Activated naive CD4-positive, alpha-beta T cell treated with anti-CD3 and anti-CD28 coated beads, Interleukin-2, amount 50 U/mL, for 24 hours (primary cell): Measurements from ENCODE around the gene CCR6.

ENCODE experiments used
- H3K27ac Mint-ChIP-seq: one replicate; pipeline ENCODE4 v1.8.0; 2021; ENCODE audit warnings: mild to moderate bottlenecking, mixed read lengths
- H3K27me3 Mint-ChIP-seq: one replicate; pipeline ENCODE4 v1.8.0; 2021; ENCODE audit warnings: mixed read lengths
- H3K36me3 Mint-ChIP-seq: one replicate; pipeline ENCODE4 v1.8.0; 2021; ENCODE audit warnings: mixed read lengths
- H3K4me1 Mint-ChIP-seq: one replicate; pipeline ENCODE4 v1.8.0; 2021; ENCODE audit warnings: mixed read lengths
- H3K4me3 Mint-ChIP-seq: one replicate; pipeline ENCODE4 v1.8.0; 2021; ENCODE audit warnings: mild to moderate bottlenecking, mixed read lengths
- H3K9me3 Mint-ChIP-seq: one replicate; pipeline ENCODE4 v1.8.0; 2021; ENCODE audit warnings: mixed read lengths

Gene CCR6

GRCh38 chr6:167124753-167125152, 1.9 kb downstream of the CCR6 start:
- H3K4me1 Mint-ChIP-seq, result peaks cover 38% of the 10 kb centered on the region
- H3K27ac Mint-ChIP-seq, result no peak overlapping the region
- H3K27me3 Mint-ChIP-seq, result no peaks in the 10 kb centered on the region
- H3K4me3 Mint-ChIP-seq, result no peak overlapping the region
- no peaks in the 10 kb centered on the region for H3K36me3 Mint-ChIP-seq
- H3K9me3 Mint-ChIP-seq, result no peaks in the 10 kb centered on the region

DNA sequence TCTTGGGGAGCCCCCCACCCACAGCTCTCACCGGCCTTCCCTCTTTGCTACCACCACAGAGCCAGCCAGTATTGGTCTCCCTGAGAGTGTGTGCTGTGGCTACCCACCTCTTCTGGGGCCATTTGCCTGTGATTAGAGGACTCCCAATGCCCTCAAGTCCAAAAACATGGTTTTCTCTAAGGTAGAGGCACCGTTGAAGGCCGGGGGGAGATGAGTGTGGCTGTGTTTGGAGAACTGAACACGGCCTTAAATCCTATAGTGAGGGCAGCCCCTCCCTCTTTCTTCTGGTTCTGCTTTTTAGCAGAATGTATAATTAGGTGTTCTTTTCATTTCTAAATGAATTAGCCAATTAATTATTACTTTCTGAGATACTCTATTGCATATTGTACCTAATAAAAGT, 2.5 kb downstream of the CCR6 start:
- H3K27me3 Mint-ChIP-seq, result no peaks in the 10 kb centered on the region
- H3K27ac Mint-ChIP-seq, result no peak overlapping the region
- no peaks in the 10 kb centered on the region for H3K36me3 Mint-ChIP-seq
- H3K4me3 Mint-ChIP-seq, result no peak overlapping the region
- no peaks in the 10 kb centered on the region for H3K9me3 Mint-ChIP-seq
- H3K4me1 Mint-ChIP-seq, result peaks cover 36% of the 10 kb centered on the region

DNA sequence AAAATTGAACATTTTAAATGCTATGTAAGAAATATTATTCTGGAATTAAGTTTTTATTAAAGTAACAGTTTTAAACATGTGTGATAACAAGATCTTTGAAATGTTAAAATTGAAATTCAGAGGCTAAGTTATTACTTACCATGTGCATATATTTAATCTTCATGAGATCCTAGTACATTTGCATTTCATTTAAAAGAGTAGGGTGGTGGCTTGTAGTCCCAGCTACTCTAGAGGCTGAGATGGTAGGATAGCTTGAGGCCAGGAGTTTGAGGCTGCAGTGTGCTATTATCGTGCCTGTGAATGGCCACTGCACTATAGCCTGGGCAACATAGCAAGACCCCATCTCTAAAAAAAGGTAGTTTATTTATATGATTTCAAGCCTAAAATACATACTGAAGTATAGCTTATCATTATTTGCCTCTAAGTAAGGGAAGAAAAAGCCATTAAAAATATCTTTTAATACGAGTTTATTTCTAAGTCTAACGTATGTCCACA, 3.0 kb downstream of the CCR6 start:
- Mint-ChIP-seq H3K27me3 (no peaks in the 10 kb centered on the region), H3K36me3 (no peaks in the 10 kb centered on the region), H3K4me1 (peaks cover 31% of the 10 kb centered on the region), H3K27ac (no peak overlapping the region), H3K4me3 (no peak overlapping the region), H3K9me3 (no peaks in the 10 kb centered on the region)

DNA sequence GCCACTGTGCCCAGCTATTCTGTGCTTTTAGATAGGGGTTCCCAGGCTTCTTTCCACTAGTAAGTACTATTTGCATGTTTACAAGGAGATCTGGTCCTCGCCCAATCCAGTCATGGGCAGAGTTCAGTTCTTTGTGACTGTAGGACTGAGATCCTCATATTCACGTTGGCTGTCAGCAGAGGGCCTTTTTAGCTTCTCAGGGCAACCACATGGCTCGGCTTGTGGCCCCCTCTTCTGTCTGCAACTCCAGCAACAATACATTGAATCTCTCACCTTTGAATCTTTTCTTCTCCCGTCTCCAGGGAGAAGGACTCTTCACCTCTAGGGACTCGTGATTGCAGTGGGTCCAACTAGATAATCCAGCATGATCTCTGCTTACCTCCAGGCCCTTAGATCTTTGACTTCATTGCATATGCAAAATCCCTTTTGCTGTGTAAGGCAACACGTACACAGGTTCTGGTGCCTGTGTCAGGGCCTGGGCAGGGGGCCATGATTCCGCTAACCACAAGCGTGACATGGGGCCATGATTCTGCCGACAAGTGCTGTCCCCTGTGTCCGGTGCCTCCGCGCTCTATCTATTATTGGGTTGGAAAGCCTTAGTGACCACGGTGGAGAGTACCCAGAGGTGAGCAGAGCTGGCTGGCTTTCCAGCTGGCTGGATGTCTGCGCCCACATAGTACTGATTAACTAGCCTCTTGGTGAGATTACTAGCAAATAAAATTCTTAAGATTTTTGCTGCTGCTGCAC, 5.1 kb downstream of the CCR6 start:
- Mint-ChIP-seq H3K9me3 (no peaks in the 10 kb centered on the region), H3K36me3 (no peaks in the 10 kb centered on the region), H3K4me1 (peaks cover 11% of the 10 kb centered on the region), H3K4me3 (no peak overlapping the region), H3K27me3 (no peaks in the 10 kb centered on the region), H3K27ac (no peak overlapping the region)

GRCh38 chr6:167129159-167129558, 6.3 kb downstream of the CCR6 start:
- Mint-ChIP-seq H3K36me3 (no peaks in the 10 kb centered on the region), H3K27ac (no peak overlapping the region), H3K27me3 (no peaks in the 10 kb centered on the region), H3K9me3 (no peaks in the 10 kb centered on the region), H3K4me1 (peaks cover 5% of the 10 kb centered on the region), H3K4me3 (no peak overlapping the region)

- H3K27me3 Mint-ChIP-seq, result no peaks in the 10 kb centered on the region
- H3K9me3 Mint-ChIP-seq, result no peaks in the 10 kb centered on the region
- H3K27ac Mint-ChIP-seq, result peak overlapping the region; percentile 2
- peaks cover 5% of the 10 kb centered on the region for H3K4me1 Mint-ChIP-seq
- no peaks in the 10 kb centered on the region for H3K36me3 Mint-ChIP-seq
- H3K4me3 Mint-ChIP-seq, result no peak overlapping the region
Measured at GRCh38 chr6:167129562-167129961, 6.7 kb downstream of the CCR6 start.

DNA sequence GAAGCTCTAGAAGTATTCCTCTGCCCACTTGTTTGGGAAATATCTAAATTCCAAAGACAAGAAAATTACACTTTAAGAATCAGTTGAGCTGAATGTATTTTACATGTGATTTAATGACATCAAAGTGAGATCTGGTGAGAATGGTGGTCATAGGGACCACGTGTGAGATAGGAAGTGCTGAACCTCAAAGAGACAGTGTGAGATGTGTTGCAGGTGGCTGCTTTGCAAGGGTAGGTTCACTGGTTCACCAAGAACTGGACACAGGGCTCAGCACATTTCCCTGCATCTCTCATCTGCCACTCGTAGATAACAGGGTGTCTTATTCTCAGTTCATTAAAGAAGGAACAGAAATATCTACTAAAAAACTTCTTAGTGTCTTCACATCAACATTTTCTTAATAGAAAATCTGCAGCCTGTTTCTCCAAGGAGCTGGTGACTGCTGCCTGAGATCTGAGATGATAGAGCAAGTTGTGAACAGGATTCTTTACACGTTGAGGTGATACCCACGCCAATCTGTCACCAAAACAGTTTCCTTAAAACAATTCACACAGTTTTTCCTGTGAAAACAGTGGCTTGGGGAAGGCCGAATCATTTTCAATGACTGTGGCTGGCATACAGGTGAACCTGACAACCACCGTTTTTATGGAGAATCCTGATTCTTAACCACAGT, 7.2 kb downstream of the CCR6 start:
- no peak overlapping the region for H3K4me3 Mint-ChIP-seq
- H3K4me1 Mint-ChIP-seq, result peaks cover 5% of the 10 kb centered on the region
- H3K27ac Mint-ChIP-seq, result peak overlapping the region; percentile 2
- no peaks in the 10 kb centered on the region for H3K36me3 Mint-ChIP-seq
- H3K27me3 Mint-ChIP-seq, result no peaks in the 10 kb centered on the region
- H3K9me3 Mint-ChIP-seq, result no peaks in the 10 kb centered on the region

DNA sequence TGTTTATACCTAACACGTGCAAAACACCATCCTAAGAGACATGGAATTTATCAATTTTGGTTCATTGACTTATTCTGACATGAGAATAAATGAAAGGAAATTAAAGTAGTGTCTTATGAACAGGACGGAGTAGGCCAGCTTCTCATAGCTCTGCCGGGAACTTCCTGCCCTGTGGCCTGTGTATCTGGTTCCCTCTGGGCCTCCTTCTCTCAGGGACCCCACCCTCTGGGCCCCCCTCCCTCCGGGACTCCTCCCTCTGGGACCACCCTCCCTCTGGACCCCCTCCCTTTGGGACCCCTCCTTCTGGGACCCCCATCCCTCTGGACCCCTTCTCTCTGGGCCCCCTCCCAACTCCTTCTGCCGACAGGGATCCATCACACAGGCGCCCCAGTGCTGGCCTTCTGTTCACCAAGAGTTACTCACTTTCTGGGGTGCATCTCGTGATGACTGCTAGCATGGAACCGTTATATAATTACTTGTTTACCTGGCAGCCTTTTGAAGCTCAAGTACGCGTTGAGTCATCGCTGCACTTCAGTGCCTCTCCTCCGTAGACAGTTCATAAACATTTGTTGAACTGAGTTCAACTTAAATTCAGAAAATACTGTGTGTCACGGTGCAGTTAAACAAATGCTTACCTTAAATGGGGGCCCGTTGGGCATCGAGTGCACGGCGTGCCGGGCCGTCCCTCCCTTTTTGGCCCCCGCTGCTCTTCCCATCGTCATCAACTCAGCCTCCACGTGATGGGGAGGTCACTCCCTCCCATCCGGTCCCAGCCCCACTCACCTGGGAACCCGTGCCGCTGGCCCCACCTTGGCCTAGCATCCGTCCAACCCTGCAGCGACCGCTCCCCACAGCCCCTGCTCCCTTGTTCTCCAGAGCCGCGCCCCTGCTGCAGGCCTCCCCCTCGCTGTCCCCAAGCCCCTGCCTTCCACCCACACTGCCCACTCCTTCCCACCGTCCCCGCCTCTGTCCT, 8.1 kb downstream of the CCR6 start:
- Mint-ChIP-seq H3K27me3 (no peaks in the 10 kb centered on the region), H3K9me3 (no peaks in the 10 kb centered on the region), H3K27ac (no peak overlapping the region), H3K36me3 (no peaks in the 10 kb centered on the region), H3K4me3 (no peak overlapping the region), H3K4me1 (peaks cover 5% of the 10 kb centered on the region)

- Mint-ChIP-seq H3K9me3 (no peaks in the 10 kb centered on the region), H3K4me1 (peaks cover 5% of the 10 kb centered on the region), H3K27me3 (no peaks in the 10 kb centered on the region), H3K4me3 (no peak overlapping the region), H3K27ac (no peak overlapping the region), H3K36me3 (no peaks in the 10 kb centered on the region)
Measured at GRCh38 chr6:167134448-167135328, 11.8 kb downstream of the CCR6 start.

DNA sequence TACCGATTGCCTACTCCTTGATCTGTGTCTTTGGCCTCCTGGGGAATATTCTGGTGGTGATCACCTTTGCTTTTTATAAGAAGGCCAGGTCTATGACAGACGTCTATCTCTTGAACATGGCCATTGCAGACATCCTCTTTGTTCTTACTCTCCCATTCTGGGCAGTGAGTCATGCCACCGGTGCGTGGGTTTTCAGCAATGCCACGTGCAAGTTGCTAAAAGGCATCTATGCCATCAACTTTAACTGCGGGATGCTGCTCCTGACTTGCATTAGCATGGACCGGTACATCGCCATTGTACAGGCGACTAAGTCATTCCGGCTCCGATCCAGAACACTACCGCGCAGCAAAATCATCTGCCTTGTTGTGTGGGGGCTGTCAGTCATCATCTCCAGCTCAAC, 13.5 kb downstream of the CCR6 start:
- H3K27ac Mint-ChIP-seq, result no peak overlapping the region

GRCh38 chr6:167137081-167137480, 14.2 kb downstream of the CCR6 start:
- Mint-ChIP-seq H3K27ac (no peak overlapping the region), H3K4me1 (no peaks in the 10 kb centered on the region), H3K9me3 (no peaks in the 10 kb centered on the region), H3K36me3 (no peaks in the 10 kb centered on the region), H3K4me3 (no peak overlapping the region), H3K27me3 (no peaks in the 10 kb centered on the region)

More for the DNA sequence above, 13.5 kb downstream of the CCR6 start:
- Mint-ChIP-seq H3K4me3 (no peak overlapping the region), H3K27me3 (no peaks in the 10 kb centered on the region), H3K9me3 (no peaks in the 10 kb centered on the region), H3K4me1 (no peaks in the 10 kb centered on the region), H3K36me3 (no peaks in the 10 kb centered on the region)

DNA sequence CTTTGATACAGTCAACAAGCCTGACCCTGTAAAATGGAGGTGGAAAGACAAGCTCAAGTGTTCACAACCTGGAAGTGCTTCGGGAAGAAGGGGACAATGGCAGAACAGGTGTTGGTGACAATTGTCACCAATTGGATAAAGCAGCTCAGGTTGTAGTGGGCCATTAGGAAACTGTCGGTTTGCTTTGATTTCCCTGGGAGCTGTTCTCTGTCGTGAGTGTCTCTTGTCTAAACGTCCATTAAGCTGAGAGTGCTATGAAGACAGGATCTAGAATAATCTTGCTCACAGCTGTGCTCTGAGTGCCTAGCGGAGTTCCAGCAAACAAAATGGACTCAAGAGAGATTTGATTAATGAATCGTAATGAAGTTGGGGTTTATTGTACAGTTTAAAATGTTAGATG, 15.0 kb downstream of the CCR6 start:
- H3K36me3 Mint-ChIP-seq, result no peaks in the 10 kb centered on the region
- H3K27ac Mint-ChIP-seq, result no peak overlapping the region
- no peaks in the 10 kb centered on the region for H3K4me1 Mint-ChIP-seq
- no peaks in the 10 kb centered on the region for H3K27me3 Mint-ChIP-seq
- no peaks in the 10 kb centered on the region for H3K9me3 Mint-ChIP-seq
- H3K4me3 Mint-ChIP-seq, result no peak overlapping the region

DNA sequence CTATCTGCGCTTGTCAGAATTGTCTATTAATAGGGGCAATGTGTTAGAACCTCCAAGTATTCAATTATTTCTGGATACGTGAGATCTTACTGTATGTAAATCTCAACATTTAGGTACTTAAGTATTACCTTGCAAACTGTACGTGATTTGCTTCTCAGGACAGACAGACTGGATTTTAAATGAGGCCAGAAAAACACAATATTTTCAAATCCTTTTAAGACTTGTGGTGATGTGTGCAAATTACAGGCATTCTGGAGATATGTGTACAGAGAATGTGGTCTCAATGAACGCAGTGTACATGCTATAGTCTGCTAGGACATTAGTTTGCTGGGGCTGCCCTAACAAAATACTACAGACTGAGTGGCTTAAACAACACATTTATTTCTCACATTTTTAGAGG, 16.9 kb downstream of the CCR6 start:
- Mint-ChIP-seq H3K4me3 (no peak overlapping the region), H3K4me1 (no peaks in the 10 kb centered on the region), H3K36me3 (no peaks in the 10 kb centered on the region), H3K27ac (no peak overlapping the region), H3K9me3 (no peaks in the 10 kb centered on the region), H3K27me3 (no peaks in the 10 kb centered on the region)

DNA sequence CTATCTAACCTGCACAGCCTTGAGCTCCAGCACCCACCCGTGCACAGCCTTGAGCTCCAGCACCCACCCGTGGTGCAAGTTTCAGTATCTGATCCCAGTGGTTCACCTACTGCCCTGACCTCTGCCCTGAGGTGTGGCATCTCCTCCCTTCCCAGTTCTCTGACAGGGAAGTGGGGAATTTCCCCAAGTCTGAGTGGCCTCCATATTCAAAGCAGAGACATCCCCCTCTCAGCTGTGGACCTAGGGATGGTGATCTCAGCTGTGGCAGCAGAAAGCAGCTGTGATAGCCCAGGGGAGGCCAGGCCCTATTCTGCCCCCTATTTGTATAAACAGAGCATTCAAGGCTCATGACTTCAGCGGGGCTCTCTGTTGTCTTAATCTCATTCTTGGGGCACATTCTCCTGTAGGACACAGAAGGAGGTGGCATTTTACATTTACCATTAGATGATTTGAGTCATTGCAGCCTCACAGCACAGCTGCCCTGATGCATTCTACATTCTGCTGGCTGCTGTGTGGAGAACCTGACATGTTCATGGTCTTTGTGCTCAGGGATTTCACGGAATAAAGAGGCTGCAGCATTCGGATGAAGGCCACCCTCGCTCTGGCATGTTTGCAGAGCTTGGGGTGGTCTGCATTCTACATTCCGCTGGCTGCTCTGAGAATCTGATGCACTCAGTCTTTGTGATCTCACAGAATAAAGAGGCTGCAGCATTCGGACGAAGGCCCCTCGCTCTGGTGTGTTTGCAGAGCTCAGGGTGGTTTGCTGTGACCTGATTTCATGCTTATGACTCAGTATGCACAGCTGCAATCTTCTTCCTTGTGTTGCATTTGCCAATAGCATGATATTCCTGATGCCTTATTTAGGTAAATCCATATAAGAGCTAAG, 17.9 kb downstream of the CCR6 start:
- Mint-ChIP-seq H3K9me3 (no peaks in the 10 kb centered on the region), H3K4me1 (no peaks in the 10 kb centered on the region), H3K4me3 (no peak overlapping the region), H3K36me3 (no peaks in the 10 kb centered on the region), H3K27me3 (no peaks in the 10 kb centered on the region), H3K27ac (no peak overlapping the region)
